Retinal pigment epithelial cell (primary cell): ENCODE measurements around the gene ACTG2.

Source experiments
- DNase-seq: peaks from one replicate; pipeline ENCODE4 v3.0.0-alpha.2; 2010; ENCODE audit warnings: low read depth
- H3K4me3 ChIP-seq: 2 replicates; pipeline ENCODE4 v1.5.1; 2011; ENCODE audit warnings: mild to moderate bottlenecking, low read length, control low read depth, moderate library complexity
- CTCF ChIP-seq: conservative IDR thresholded peaks from 2 replicates; pipeline ENCODE4 v1.5.1; 2011; ENCODE audit warnings: low read depth, low read length, control low read depth, inconsistent platforms

The ACTG2 gene

GRCh38 chr2:73961823-73962615 lies 69.2 kb downstream of the ACTG2 start:
- TF ChIP-seq CTCF, result no peak
- DNase-seq, result no peak
- no peak overlapping the region for H3K4me3 ChIP-seq

- TF ChIP-seq CTCF, result no peak
- DNase-seq, result no peak
- H3K4me3 ChIP-seq, result no peak overlapping the region
These were observed 70.0 kb downstream of the ACTG2 start for GRCh38 chr2:73962798-73963197.

- TF ChIP-seq CTCF, result no peak
- H3K4me3 ChIP-seq, result no peak overlapping the region
- DNase-seq, result no peak
These were observed 70.7 kb downstream of the ACTG2 start for GRCh38 chr2:73963385-73964120.

- DNase-seq, result no peak
- no peak for TF ChIP-seq CTCF
- no peak overlapping the region for H3K4me3 ChIP-seq
These were observed 71.4 kb downstream of the ACTG2 start for GRCh38 chr2:73964223-73964622.

GRCh38 chr2:73965053-73965452 lies 72.2 kb downstream of the ACTG2 start:
- TF ChIP-seq CTCF, result no peak
- no peak for DNase-seq
- no peak overlapping the region for H3K4me3 ChIP-seq

- no peak for TF ChIP-seq CTCF
- H3K4me3 ChIP-seq, result no peak overlapping the region
- DNase-seq, result no peak
These were observed 75.6 kb downstream of the ACTG2 start for GRCh38 chr2:73968357-73968937.
